NCI-H446 treated with DMSO at 0.1 percent for 48 hours (cell line): ENCODE measurements around the gene CHD1.

Source experiments
- DNase-seq: peaks from one replicate; lab custom pipeline; 2025; lab: John Stamatoyannopoulos, UW

CHD1 gene

DNA sequence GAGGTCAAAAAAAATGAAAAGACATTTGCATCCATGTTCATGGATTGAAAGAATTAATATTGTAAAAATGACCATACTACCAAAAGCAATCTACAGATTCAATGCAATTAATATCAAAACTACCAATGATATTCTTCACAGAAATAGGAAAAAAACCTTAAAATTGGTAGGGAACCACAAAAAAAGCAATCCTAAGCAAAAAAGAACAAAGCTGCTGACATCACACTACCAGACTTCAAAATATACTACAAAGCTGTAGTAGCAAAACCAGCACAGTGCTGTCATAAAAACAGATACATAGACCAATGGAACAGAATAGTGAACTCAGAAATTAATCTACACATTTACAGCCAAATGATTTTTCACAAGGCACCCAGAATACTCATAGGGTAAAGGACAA is 121.0 kb downstream of the CHD1 start:
- DNase-seq: no peak

DNA sequence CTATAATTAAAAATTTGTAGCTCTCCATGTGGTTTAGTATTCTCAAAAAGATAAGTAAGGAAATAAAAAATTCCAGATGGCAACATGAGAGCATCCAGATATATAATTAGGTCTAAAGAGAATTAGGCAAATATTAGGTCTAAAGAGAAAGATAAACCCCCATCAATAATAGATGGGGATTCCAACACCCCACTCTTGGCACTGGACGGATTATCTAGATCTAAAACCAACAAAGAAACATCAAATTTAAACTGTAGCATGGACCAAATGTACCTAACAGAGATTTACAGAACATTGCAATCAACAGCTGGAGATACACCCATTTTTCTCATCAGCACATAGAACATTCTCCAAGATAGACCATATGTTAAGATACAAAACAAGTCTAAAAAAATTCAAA is 123.7 kb downstream of the CHD1 start:
- DNase-seq: no peak

DNA sequence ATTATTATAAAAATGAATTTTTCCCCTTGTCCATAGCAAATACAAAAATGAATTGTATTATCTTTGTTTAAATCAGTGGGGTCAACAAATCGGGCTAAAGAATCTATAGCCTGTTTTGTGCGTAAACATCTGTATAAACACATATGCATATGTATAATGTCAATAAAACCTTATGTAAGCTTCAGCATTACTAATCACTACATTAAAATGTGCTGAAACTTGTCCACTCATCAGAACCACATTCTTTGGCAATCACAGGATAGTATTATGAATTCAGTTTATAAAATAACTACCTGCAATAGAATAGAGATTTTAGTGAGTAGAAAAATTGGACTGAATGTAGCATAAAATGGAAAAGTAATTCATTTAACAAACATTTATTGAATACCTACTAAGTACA is 124.7 kb downstream of the CHD1 start:
- DNase-seq: no peak
